GM12872 (cell line): ENCODE measurements around the gene RIPOR2.

Experiments
- TF ChIP-seq, protein P1 (sequence below): IDR thresholded peaks from 3 replicates; pipeline ENCODE4 v1.5.1; 2011; ENCODE audit warnings: low read depth, mild to moderate bottlenecking, low read length, moderate library complexity; ENCODE audit not compliant: insufficient read depth

The RIPOR2 gene, protein sequence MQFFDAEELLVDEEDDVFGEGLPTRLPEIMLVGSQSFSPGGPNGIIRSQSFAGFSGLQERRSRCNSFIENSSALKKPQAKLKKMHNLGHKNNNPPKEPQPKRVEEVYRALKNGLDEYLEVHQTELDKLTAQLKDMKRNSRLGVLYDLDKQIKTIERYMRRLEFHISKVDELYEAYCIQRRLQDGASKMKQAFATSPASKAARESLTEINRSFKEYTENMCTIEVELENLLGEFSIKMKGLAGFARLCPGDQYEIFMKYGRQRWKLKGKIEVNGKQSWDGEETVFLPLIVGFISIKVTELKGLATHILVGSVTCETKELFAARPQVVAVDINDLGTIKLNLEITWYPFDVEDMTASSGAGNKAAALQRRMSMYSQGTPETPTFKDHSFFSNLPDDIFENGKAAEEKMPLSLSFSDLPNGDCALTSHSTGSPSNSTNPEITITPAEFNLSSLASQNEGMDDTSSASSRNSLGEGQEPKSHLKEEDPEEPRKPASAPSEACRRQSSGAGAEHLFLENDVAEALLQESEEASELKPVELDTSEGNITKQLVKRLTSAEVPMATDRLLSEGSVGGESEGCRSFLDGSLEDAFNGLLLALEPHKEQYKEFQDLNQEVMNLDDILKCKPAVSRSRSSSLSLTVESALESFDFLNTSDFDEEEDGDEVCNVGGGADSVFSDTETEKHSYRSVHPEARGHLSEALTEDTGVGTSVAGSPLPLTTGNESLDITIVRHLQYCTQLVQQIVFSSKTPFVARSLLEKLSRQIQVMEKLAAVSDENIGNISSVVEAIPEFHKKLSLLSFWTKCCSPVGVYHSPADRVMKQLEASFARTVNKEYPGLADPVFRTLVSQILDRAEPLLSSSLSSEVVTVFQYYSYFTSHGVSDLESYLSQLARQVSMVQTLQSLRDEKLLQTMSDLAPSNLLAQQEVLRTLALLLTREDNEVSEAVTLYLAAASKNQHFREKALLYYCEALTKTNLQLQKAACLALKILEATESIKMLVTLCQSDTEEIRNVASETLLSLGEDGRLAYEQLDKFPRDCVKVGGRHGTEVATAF

DNA sequence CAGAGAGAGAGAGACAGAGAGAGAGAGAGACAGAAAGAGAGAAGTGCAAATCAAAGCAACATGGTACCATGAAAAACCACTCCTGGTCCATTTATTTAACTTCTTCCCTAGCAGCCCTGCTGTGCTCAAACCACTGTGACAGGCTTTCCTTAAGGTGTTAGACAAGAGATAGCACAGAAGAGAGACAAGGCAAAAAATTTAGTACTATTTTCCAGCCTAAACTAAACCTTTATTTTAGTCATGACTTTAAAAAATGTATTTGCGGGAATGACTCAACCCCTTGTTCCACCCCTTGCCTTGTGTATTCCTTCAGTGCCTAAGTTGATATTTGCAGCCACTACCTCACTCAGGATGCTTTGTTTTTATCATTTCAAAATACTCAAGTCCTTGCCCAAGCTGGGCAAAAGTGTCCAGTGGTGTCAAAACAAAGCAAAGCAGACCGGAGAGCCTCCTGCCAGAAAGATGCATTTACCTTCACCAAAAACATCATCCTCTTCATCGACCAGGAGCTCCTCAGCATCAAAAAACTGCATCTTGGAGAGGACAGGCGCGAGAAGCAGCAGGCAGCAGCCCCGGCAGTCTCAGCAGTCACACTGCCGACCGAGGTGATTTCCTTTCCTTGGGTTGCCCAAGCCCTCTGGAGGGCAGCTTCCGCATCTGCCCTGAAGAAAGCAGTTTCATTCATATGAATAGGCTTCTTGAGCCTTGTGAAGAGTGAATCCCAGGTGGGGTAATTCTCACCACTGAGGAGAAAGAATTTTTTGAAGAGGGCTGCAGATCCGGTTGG lies at the start of gene RIPOR2:
Gene RIPOR2 (minus strand): TSS at position 595 of the 787 bp plus-strand sequence. CDS start 62 bp downstream, at position 533.
- TF ChIP-seq, protein P1, sequence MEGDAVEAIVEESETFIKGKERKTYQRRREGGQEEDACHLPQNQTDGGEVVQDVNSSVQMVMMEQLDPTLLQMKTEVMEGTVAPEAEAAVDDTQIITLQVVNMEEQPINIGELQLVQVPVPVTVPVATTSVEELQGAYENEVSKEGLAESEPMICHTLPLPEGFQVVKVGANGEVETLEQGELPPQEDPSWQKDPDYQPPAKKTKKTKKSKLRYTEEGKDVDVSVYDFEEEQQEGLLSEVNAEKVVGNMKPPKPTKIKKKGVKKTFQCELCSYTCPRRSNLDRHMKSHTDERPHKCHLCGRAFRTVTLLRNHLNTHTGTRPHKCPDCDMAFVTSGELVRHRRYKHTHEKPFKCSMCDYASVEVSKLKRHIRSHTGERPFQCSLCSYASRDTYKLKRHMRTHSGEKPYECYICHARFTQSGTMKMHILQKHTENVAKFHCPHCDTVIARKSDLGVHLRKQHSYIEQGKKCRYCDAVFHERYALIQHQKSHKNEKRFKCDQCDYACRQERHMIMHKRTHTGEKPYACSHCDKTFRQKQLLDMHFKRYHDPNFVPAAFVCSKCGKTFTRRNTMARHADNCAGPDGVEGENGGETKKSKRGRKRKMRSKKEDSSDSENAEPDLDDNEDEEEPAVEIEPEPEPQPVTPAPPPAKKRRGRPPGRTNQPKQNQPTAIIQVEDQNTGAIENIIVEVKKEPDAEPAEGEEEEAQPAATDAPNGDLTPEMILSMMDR: peak; percentile 38; the same call in 1 of the 3 replicates

DNA sequence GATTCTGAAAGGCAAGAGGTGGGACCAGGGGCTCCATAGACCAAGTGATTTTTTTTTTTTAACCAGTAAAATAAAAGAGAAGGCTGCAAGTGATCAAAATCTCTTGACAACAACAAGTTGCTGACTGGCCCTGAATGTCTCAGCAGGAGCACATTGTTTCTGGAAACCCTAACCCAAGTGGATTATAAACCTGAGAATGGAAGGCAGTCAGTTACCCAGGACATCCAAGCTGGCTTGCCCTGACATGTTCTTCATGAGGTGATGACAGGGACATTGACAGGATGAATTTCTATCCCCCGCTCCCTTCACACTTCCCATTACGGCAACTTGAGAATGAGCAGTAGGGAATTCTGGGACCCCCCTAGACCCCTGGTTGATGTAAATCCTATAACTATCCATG lies 49.6 kb upstream of the RIPOR2 start:
- TF ChIP-seq, protein P1: no peak

DNA sequence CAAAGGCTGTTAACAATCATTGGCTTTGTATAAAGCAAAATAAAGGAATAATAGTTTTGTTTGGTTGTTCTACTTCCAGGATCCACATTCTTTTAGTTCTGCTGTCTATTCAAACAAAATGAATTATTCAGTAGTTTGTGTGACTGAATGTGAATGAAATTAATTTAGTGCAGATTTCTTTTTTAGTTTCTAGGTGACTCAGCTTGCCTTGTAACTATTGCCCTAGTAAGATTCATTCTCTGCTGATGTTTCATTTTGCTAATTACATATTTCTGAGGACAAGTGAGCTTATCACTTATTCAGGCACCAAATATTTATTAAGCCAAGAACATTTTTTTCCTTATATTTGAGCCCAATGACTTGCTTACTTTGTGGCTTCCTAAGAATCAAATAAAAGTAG lies 46.5 kb upstream of the RIPOR2 start:
- TF ChIP-seq, protein P1: no peak

DNA sequence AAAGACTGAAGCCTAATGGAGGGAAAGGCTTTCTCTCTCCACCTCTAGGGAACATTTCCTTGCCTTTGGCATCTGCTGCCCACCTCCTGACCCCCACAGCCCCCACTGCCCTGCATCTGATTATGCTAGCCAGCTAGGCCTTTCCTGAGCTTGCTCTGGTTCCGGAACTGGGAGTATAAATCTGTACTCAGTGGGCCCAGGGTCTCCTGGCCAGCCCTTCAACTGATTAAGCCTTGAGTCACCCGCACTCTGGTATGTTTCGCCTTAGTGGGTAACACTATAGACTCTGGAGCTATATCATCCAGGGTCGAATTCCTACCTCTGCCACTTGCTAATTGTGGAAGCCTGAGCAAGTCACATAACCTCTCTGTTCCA lies 45.6 kb upstream of the RIPOR2 start:
- TF ChIP-seq, protein P1: no peak

DNA sequence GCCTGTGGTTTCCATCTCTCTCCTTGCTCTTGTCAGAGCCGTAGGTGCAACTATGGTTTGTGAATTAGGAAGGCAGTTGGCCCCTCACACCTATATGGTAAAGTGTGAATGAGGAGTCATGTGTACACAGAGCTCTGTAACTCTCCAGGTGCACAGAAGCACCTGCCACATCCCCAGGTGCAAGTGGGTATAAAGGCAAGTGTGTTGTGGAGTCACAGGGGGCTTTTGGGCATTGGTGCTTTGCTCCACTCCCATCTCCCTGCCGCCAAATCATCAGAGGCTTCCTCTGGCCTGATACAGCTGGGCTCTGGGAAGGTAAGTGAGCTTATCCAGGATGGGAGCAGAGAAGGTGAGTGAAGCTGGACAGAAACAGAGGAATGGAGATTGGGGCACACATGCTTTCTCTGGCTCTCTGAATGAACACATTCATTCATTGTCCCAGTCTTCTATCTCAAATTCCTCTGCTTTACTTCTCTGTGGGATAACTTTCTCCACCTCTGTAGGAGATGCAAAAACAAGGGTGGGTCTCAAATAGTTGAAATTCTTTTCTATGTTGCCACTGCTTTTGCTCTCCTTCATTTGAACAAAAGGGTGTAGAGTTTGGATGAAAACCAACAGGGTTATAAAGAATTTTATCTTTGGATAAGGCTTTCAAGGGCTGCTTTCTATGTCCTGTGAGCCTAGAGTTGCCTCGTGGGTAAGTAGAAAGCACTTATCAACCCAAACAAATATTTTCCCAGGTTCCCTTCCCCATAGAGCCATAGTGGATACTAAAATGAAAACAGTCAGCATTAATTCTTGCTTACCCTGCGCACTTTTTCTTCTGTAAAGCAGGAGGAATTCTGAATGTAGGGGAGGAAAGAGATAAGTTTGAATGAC lies 45.0 kb upstream of the RIPOR2 start:
- TF ChIP-seq, protein P1: no peak

DNA sequence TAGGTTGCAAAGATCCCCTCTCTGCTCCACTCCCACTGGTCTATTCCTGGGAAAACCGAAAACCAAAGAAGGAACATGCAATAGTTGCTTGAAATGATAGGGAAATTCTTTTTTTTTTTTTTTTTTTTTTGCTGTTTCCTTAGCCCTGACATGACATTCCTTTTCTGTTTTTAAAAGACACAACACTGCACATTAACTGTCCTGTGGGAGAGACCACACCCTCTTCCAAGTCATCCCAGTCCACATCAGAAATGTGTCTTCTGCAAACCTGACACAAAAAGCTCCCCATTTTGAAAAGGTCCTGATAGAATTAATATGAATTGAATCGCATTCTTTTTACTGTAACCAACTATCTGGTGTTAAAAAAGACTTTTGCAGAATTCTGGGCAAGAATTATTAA lies 43.4 kb upstream of the RIPOR2 start:
- TF ChIP-seq, protein P1: no peak
